ENCODE results near the gene GGT6.
"Not testable (repeated sequence)": the region's sequence is repeated elsewhere in the genome, so short reads cannot be mapped to it uniquely, and the experiment has no call there.

GGT6 gene

GRCh38 chr17:4560421-4560820 lies at the start of gene GGT6:
Gene GGT6 (minus strand): TSS chr17:4560577. CDS start chr17:4560521, 56 bp downstream.
- DNase-seq (ENCODE audit: low read depth in 3 of 3, low spot score in 1 of 3) = no peak

DNA sequence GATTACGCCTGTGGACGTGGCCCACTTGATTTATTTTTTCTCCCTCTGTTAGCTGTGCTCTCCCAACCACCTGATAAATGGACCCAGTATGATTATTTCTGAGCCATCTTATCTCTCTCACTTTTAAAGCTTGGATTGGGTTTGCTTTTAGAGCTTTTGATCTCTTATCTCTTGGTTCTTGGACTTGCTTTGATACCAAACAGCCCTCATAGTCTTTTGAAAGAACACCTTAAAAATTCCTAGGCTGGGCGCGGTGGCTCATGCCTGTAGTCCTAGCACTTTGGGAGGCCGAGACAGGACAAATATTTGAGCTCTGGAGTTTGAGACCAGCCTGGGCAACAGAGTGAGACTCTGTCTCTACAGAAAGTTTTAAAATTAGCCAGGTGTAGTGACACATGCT lies 49.8 kb upstream of the GGT6 start:
- no peak for DNase-seq (ENCODE audit: low read depth in 3 of 3, low spot score in 1 of 3)

GRCh38 chr17:4609761-4610160 lies 49.4 kb upstream of the GGT6 start:
- DNase-seq (ENCODE audit: low read depth in 3 of 3, low spot score in 1 of 3) = no peak

- no peak for DNase-seq (ENCODE audit: low read depth in 3 of 3, low spot score in 1 of 3)
These were observed 47.4 kb upstream of the GGT6 start for GRCh38 chr17:4607773-4608187.

DNA sequence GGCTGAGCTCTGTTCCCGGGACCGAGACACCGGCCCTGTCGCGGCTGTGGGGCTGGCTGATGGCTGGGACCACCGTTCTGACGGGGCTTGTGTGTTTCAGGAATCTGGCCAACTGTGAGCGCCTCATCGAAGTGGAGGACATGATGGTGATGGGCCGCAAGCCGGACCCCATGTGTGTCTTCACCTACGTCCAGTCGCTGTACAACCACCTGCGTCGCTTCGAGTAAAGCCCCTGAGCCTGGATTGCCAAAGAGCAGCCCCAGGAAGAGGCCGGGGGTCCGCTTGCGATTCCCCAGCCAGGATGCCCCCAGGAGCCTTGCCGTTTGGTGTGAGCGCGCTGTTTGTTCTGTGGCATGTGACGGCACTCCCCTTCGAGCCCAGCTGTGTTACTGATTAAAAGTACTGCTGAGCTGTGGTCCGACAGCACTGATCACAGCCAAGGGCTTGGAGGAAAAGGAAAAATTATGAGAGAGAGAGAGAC lies 46.9 kb upstream of the GGT6 start:
- DNase-seq (ENCODE audit: low read depth in 3 of 3, low spot score in 1 of 3) = no peak

- no peak for DNase-seq (ENCODE audit: low read depth in 3 of 3, low spot score in 1 of 3)
These were observed 45.4 kb upstream of the GGT6 start for GRCh38 chr17:4605826-4606225.

DNA sequence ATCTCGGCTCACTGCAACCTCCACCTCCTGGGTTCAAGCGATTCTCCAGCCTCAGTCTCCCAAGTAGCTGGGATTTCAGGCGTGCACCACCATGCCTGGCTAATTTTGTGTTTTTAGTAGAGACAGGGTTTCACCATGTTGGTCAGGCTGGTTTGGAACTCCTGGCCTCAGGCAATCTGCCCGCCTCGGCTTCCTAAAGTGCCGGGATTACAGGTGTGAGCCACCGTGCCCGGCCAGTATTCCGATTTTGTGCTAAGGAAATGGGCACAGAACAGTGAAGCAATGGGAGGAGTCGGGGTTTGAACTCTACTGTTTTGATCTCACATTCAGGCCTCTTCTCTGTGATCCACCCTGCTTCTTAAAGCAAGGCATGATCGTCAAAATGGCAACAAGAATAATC lies 44.4 kb upstream of the GGT6 start:
- DNase-seq (ENCODE audit: low read depth in 3 of 3, low spot score in 1 of 3) = not testable (repeated sequence)

GRCh38 chr17:4604111-4604644 lies 43.8 kb upstream of the GGT6 start:
- no peak for DNase-seq (ENCODE audit: low read depth in 3 of 3, low spot score in 1 of 3)

GRCh38 chr17:4602041-4602440 lies 41.7 kb upstream of the GGT6 start:
- no peak for DNase-seq (ENCODE audit: low read depth in 3 of 3, low spot score in 1 of 3)

DNA sequence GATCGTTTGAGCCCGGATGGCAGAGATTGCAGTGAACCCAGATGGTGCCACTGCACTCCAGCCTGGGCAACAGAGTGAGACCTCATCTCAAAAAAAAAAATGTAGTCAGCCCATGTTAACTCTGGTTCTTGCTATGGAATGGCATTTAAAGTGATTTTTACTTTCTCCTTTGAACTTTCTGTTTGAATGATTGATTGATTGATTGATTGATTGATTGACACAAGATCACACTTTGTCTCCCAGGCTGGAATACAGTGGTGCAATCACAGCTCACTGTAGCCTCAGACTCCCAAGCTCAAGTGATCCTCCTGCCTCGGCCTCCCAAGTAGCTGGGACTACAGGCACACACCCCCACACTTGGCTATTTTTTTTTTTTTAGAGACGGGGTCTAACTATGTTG lies 40.9 kb upstream of the GGT6 start:
- DNase-seq (ENCODE audit: low read depth in 3 of 3, low spot score in 1 of 3) = no peak

DNA sequence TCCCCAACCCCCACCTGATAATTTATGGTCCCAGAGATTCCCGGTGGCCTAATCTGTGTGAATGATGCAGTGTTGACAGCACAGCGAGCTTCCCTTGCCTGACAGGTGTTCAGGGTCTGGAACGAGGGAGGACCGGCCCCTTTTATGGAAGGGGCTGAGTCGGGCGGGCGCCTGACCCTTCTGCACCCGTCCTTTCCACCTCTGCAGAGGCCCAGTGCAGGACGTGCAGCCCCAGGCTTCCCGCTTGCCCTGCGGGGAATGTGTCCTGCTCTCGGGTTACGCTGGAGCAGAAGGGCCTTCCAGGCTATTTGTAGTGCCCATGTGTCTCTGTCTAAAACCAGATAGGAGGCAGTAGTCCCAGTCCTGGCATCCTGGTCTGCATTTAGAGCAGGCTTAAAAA lies 40.2 kb upstream of the GGT6 start:
- no peak for DNase-seq (ENCODE audit: low read depth in 3 of 3, low spot score in 1 of 3)

DNA sequence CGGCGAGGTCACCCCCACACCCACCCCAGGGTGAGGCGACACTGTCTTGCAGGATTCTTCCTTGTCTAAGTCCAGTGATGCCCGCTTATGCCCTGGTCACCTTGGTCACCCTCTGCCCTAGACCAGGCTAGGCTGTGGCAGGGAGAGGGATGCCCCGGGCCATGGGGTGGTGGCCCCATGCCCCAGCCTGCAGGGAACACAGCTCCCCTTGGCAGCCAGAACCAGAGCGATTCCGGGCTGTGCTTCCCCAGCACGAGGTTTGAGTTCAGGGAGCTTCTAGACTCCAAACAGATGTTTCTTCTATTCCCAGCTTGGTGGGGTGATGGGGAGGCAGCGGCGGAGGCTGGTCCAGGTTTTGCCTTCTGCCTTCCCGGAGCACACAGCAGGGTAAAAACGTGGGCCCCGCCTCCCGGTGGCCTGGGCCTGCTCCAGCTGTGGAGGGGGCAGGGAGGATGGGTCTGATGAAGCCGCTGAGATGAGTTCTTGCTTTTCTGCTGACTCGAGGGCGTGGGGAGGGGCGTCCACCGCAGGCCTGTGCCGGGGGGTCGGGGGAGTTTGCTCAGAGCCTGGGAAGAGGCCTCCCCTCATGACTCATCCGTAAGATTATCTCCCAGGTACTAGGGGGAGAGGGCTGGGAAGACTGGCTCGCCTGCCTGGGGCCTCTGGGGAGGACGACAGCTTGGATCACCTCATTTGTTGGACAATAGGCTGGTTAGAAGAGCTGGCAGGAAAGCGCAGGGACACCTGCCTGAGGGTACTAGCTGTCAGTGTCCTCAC lies 39.3 kb upstream of the GGT6 start:
- no peak for DNase-seq (ENCODE audit: low read depth in 3 of 3, low spot score in 1 of 3)

GRCh38 chr17:4598776-4599504 lies 38.6 kb upstream of the GGT6 start:
- DNase-seq (ENCODE audit: low read depth in 3 of 3, low spot score in 1 of 3) = no peak

- no peak for DNase-seq (ENCODE audit: low read depth in 3 of 3, low spot score in 1 of 3)
These were observed 37.6 kb upstream of the GGT6 start for GRCh38 chr17:4597975-4598374.

DNA sequence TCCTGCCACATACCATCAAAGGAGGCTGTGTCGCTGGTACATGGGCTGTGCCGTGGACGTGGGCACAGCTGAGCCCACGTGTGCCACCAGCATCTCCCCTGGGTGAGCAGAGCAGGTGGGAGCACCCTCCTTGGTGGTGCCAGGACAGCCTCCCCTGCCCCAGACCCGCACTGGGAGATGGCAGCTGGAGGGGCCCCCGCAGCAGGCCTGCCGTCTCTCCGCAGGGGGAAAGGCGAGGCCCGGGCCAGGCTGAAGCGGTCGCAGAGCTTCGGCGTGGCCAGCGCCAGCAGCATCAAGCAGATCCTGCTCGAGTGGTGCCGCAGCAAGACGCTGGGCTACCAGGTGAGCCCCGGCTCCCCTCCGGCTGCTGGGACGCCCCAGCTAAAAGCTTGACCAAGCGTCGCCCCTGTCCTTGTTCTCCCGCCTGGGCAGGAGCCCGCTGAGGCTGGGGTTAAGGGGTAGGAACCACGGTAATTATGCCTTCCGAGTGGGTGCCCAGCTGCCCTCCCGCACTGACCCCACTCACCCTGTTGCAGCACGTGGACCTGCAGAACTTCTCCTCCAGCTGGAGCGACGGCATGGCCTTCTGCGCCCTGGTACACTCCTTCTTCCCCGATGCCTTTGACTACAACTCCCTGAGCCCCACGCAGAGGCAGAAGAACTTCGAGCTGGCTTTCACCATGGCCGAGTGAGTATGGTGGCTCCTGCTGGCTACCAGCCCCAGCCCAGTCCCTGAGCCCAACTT lies 36.4 kb upstream of the GGT6 start:
- no peak for DNase-seq (ENCODE audit: low read depth in 3 of 3, low spot score in 1 of 3)

GRCh38 chr17:4595685-4596342 lies 35.4 kb upstream of the GGT6 start:
- not testable (repeated sequence) for DNase-seq (ENCODE audit: low read depth in 3 of 3, low spot score in 1 of 3)

DNA sequence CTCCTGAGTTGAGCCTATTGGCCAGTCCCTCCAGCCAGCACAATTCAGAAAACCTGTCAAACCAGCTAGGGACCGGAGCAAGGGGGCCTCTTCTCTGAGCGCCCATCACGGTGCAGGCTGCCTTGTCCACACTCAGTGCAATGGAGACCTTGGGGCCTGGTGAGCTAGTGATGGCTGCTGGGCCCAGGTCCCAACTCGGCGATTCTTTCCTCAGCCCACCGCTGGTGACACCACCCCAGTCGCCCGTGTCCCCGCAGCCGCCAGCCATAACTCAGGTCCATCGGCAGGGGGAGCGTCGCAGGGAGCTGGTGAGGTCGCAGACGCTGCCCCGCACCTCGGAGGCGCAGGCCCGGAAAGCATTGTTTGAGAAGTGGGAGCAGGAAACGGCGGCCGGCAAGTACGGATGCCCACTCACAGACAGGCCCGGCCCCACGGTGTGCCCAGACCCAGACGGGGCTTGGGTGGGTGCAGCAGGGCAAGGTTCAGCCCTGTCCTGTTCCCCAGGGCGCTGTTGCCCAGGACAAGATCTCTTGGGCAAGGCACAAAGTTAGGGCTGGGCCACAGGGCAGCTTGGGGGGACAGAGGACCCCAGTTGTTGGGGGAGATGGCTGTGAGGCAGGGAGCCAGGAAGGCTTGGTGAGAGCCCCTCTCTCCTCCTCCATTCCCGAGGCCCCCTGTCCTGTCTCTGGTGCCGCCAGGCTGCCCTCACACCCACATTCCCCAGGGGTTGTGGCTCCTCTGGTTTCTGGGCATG lies 34.7 kb upstream of the GGT6 start:
- DNase-seq (ENCODE audit: low read depth in 3 of 3, low spot score in 1 of 3) = peak in 1 of 3 donors; percentile 29

- DNase-seq (ENCODE audit: low read depth in 3 of 3, low spot score in 1 of 3) = no peak
These were observed 34.0 kb upstream of the GGT6 start for GRCh38 chr17:4594406-4594805.

- DNase-seq (ENCODE audit: low read depth in 3 of 3, low spot score in 1 of 3) = no peak
These were observed 32.6 kb upstream of the GGT6 start for GRCh38 chr17:4593021-4593421.

Measured in stimulated activated CD4-positive, alpha-beta T cell treated with anti-CD3 and anti-CD28 coated beads, TNF-alpha, amount 100 ng/mL, for 1 hour (primary cell).